Stimulated activated naive B cell treated with anti-CD40 and anti-IgM and Interleukin-4, amounts not matched to agents 10 μg/mL and 1 μg/mL and 100 μg/mL, for 72 hours (primary cell): ENCODE results near the gene PGGHG.

Source experiments
- ATAC-seq, 2 donors: fragments of 150-1000 bp; cut with Tn5 transposase; replicated peaks; 2 replicates each; pipeline ENCODE4 v1.10.0; 2021; ENCODE audit warnings: moderate library complexity in 1 of 2
- DNase-seq: peaks from one replicate; pipeline ENCODE4 v3.0.0; 2021
- H3K27ac Mint-ChIP-seq: one replicate; pipeline ENCODE4 v1.8.0; 2022; ENCODE audit warnings: mild to moderate bottlenecking, mixed read lengths
- H3K27me3 Mint-ChIP-seq, 2 donors: one replicate each; pipeline ENCODE4 v1.8.0; 2022; ENCODE audit warnings: mixed read lengths in 2 of 2
- H3K36me3 Mint-ChIP-seq, 2 donors: one replicate each; pipeline ENCODE4 v1.8.0; 2022; ENCODE audit warnings: mixed read lengths in 2 of 2, mild to moderate bottlenecking in 1 of 2
- H3K4me1 Mint-ChIP-seq, 2 donors: one replicate each; pipeline ENCODE4 v1.8.0; 2022; ENCODE audit warnings: mixed read lengths in 2 of 2, mild to moderate bottlenecking in 1 of 2
- H3K4me3 Mint-ChIP-seq, 2 donors: one replicate each; pipeline ENCODE4 v1.8.0; 2022; ENCODE audit warnings: mild to moderate bottlenecking in 2 of 2, mixed read lengths in 2 of 2, moderate library complexity in 1 of 2
- H3K9me3 Mint-ChIP-seq, 2 donors: one replicate each; pipeline ENCODE4 v1.8.0; 2022; ENCODE audit warnings: mixed read lengths in 2 of 2, mild to moderate bottlenecking in 1 of 2

The PGGHG gene

GRCh38 chr11:293852-294661 lies 5.1 kb downstream of the PGGHG start:
- no peak overlapping the region for H3K27ac Mint-ChIP-seq
- ATAC-seq, result no peak
- no peak overlapping the region for H3K4me3 Mint-ChIP-seq

GRCh38 chr11:294780-295179 lies 5.9 kb downstream of the PGGHG start:
- Mint-ChIP-seq H3K27me3 (peaks cover 6 to 12% of the 10 kb centered on the region in 2 donors), H3K36me3 (peaks cover 3 to 18% of the 10 kb centered on the region in 2 donors), H3K4me1 (peaks cover 12% of the 10 kb centered on the region in 2 donors), H3K27ac (no peak overlapping the region), H3K4me3 (no peak overlapping the region), H3K9me3 (no peaks in the 10 kb centered on the region)
- no peak for DNase-seq
- no peak for ATAC-seq

More at GRCh38 chr11:293852-294661, 5.1 kb downstream of the PGGHG start:
- Mint-ChIP-seq H3K36me3 (peaks cover 3 to 18% of the 10 kb centered on the region in 2 donors), H3K4me1 (peaks cover 13 to 17% of the 10 kb centered on the region in 2 donors), H3K27me3 (peaks cover 6 to 12% of the 10 kb centered on the region in 2 donors), H3K9me3 (no peaks in the 10 kb centered on the region)
- DNase-seq, result no peak

GRCh38 chr11:295351-296170 lies 6.6 kb downstream of the PGGHG start:
- peaks cover 8 to 13% of the 10 kb centered on the region in 2 donors for H3K4me1 Mint-ChIP-seq
- DNase-seq (no peak), ATAC-seq (no peak)
- H3K27me3 Mint-ChIP-seq, result peaks cover 10 to 20% of the 10 kb centered on the region in 2 donors
- no peak overlapping the region for H3K4me3 Mint-ChIP-seq
- H3K36me3 Mint-ChIP-seq, result peaks cover 3 to 18% of the 10 kb centered on the region in 2 donors
- no peak overlapping the region for H3K27ac Mint-ChIP-seq
- no peaks in the 10 kb centered on the region for H3K9me3 Mint-ChIP-seq

- Mint-ChIP-seq H3K4me3 (no peak overlapping the region), H3K4me1 (peaks cover 9 to 10% of the 10 kb centered on the region in 2 donors), H3K36me3 (peaks cover 3 to 12% of the 10 kb centered on the region in 2 donors), H3K9me3 (no peaks in the 10 kb centered on the region), H3K27ac (no peak overlapping the region), H3K27me3 (peaks cover 10 to 20% of the 10 kb centered on the region in 2 donors)
- DNase-seq (no peak), ATAC-seq (no peak)
Observed at GRCh38 chr11:296171-297050, 7.5 kb downstream of the PGGHG start.

- Mint-ChIP-seq H3K27ac (peak overlapping the region; percentile 20), H3K36me3 (peaks cover 3 to 10% of the 10 kb centered on the region in 2 donors), H3K9me3 (no peaks in the 10 kb centered on the region), H3K4me3 (no peak overlapping the region), H3K4me1 (peaks cover 9 to 10% of the 10 kb centered on the region in 2 donors), H3K27me3 (peaks cover 10 to 20% of the 10 kb centered on the region in 2 donors)
- DNase-seq (no peak), ATAC-seq (no peak)
Observed at GRCh38 chr11:297051-297585, 8.2 kb downstream of the PGGHG start.

GRCh38 chr11:297586-298405 lies 8.9 kb downstream of the PGGHG start:
- ATAC-seq (no peak), DNase-seq (no peak)
- Mint-ChIP-seq H3K36me3 (peaks cover 3 to 6% of the 10 kb centered on the region in 2 donors), H3K4me3 (no peak overlapping the region), H3K27ac (no peak overlapping the region), H3K27me3 (peaks cover 10 to 20% of the 10 kb centered on the region in 2 donors), H3K9me3 (peaks cover 0 to under 1% of the 10 kb centered on the region in 2 donors), H3K4me1 (peaks cover 11 to 14% of the 10 kb centered on the region in 2 donors)

GRCh38 chr11:298406-299065 lies 9.6 kb downstream of the PGGHG start:
- Mint-ChIP-seq H3K4me3 (no peak overlapping the region), H3K4me1 (peaks cover 17 to 21% of the 10 kb centered on the region in 2 donors), H3K27ac (no peak overlapping the region), H3K36me3 (peaks cover 3 to 5% of the 10 kb centered on the region in 2 donors), H3K9me3 (peaks cover 0 to 3% of the 10 kb centered on the region in 2 donors), H3K27me3 (peaks cover 10 to 20% of the 10 kb centered on the region in 2 donors)
- DNase-seq, result no peak
- no peak for ATAC-seq

- H3K4me3 Mint-ChIP-seq, result no peak within 1 kb of the TSS
- H3K27me3 Mint-ChIP-seq, result peaks cover 10 to 20% of the 10 kb centered on the region in 2 donors
- H3K4me1 Mint-ChIP-seq, result peaks cover 22 to 28% of the 10 kb centered on the region in 2 donors
- no peak within 1 kb of the TSS for H3K27ac Mint-ChIP-seq
- DNase-seq (no peak), ATAC-seq (no peak)
- peaks cover 0 to 3% of the 10 kb centered on the region in 2 donors for H3K9me3 Mint-ChIP-seq
- peaks cover 0 to 5% of the 10 kb centered on the region in 2 donors for H3K36me3 Mint-ChIP-seq
Observed at GRCh38 chr11:299081-299891, 10.4 kb downstream of the PGGHG start, which contains the start of gene IFITM5. Gene IFITM5 (minus strand): TSS chr11:299526. CDS start chr11:299490, 36 bp downstream.

GRCh38 chr11:299951-300735 lies 11.2 kb downstream of the PGGHG start:
- no peaks in the 10 kb centered on the region for H3K36me3 Mint-ChIP-seq
- peaks cover 10 to 20% of the 10 kb centered on the region in 2 donors for H3K27me3 Mint-ChIP-seq
- no peak for DNase-seq
- no peak for ATAC-seq
- peaks cover 22 to 28% of the 10 kb centered on the region in 2 donors for H3K4me1 Mint-ChIP-seq
- peak overlapping the region in 1 of 2 donors; percentile 34 for H3K4me3 Mint-ChIP-seq
- H3K9me3 Mint-ChIP-seq, result peaks cover 0 to 3% of the 10 kb centered on the region in 2 donors
- no peak overlapping the region for H3K27ac Mint-ChIP-seq

GRCh38 chr11:303363-303762 lies 14.4 kb downstream of the PGGHG start:
- ATAC-seq, result peak; percentile 69 to 75
- Mint-ChIP-seq H3K27me3 (peaks cover 4 to 10% of the 10 kb centered on the region in 2 donors), H3K27ac (no peak overlapping the region), H3K4me1 (peaks cover 34 to 35% of the 10 kb centered on the region in 2 donors), H3K36me3 (no peaks in the 10 kb centered on the region), H3K9me3 (peaks cover 0 to 3% of the 10 kb centered on the region in 2 donors), H3K4me3 (peak overlapping the region in 1 of 2 donors; percentile 11)
- no peak for DNase-seq

GRCh38 chr11:304061-304506 lies 15.2 kb downstream of the PGGHG start:
- no peak for ATAC-seq
- Mint-ChIP-seq H3K4me3 (no peak overlapping the region), H3K27ac (no peak overlapping the region), H3K27me3 (peaks cover 4 to 8% of the 10 kb centered on the region in 2 donors), H3K4me1 (peaks cover 41 to 42% of the 10 kb centered on the region in 2 donors), H3K36me3 (no peaks in the 10 kb centered on the region), H3K9me3 (peaks cover 0 to 3% of the 10 kb centered on the region in 2 donors)
- DNase-seq, result no peak
